HG03196 (cell line): Measurements from ENCODE around the gene TMCC3.
A peak's percentile ranks its signal among the peaks of the same experiment; 100 is the strongest.
"Not testable (repeated sequence)": the region's sequence is repeated elsewhere in the genome, so short reads cannot be mapped to it uniquely, and the experiment has no call there.

Experiments
- ATAC-seq: cut with Tn5 transposase; IDR thresholded peaks from one replicate; pipeline ENCODE4 v1.9.1; 2021; ENCODE audit not compliant: unreplicated experiment

The TMCC3 gene

DNA sequence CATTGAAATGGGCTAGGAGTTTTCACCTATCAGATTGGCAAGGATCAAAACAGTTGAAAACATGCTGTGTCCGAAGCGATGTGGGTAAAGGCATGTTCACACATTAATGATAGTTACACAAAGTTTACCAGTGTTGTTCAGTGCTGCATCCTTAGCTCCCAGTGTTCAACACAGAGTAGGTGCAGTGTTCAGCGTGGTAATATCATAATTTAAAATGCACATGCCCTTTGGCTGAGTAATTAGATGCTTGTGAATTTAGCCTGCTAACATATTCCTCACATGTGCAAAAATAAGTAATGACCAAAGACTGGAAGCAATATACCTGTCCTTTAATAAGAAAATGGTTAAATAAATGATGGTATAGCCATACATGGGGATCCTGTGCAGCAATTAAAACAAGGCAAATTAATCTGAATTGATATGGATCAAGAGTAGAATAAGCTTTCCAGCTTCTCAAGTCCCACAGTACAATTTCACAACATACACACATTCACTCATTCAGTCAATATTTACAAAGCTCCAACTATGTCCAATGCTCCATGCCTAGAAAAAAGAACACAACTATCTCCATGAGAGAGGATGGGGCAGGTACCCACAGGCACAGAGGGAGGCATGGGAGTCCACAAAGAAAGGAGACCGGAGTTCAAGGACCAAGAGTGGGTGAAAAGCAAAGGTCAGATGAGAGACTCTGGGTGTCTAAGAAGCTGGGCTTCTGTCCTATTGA lies 12.8 kb downstream of the TMCC3 start:
- ATAC-seq, result no peak

GRCh38 chr12:94636462-94637085 lies 13.8 kb downstream of the TMCC3 start:
- ATAC-seq, result no peak

DNA sequence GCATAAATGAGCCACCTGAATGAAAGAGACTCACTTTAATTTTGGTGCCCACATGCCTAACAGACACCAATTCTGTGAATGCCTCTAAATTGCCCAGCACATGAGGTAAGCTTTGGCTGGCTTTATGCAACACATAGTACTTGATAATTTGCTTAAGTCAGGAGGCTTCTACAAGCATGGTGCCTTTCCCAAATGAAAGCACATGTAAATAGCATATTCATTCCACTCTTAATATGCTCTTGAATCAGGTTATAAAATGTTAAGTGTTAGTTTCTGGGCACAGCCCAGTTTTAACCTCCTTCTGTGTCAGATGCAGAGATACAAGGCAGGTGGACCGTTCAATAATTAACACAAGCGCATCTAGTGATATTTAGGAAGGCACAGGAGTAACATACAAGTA lies 15.6 kb downstream of the TMCC3 start:
- ATAC-seq, result no peak

DNA sequence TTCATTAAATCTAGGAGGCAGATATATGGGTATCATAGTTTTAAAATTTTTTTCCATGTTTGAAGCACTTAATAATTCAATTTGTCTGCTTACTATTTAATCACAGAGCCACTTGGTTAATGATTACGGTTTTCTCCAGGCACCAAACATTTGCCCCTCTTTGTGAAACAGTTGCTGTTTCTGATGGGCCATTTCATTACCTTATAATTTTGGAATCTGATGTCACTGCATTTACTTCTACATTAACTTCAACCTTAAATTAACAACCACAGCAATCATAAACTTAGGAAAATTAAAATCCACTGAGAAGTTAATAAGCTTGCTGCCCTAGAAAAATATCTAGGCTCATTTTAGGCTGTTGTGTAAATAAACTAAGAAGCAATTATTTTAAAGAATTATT lies 17.0 kb downstream of the TMCC3 start:
- ATAC-seq, result no peak

- ATAC-seq, result no peak
These were observed 19.3 kb downstream of the TMCC3 start for GRCh38 chr12:94631058-94631457.

GRCh38 chr12:94628819-94629472 lies 21.4 kb downstream of the TMCC3 start:
- no peak for ATAC-seq

DNA sequence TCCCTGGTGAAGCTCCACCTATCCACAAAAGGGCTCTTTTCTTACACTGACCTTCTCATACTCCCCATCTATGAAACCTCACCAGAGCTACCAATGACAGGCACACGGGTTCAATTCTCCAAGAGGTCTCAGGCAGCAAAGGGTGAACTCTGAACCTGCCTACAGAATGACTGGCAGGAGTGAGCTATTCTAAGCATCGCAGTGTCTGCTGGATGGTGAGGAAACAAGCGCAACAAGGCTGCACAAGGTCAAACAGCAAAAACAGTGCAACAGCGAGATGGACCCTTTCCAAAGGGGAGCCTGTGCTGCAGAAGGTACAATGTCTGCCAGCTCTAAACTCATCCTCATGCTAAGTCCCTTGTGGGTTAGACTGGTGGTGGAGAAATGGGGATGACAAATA lies 22.0 kb downstream of the TMCC3 start:
- ATAC-seq, result no peak

DNA sequence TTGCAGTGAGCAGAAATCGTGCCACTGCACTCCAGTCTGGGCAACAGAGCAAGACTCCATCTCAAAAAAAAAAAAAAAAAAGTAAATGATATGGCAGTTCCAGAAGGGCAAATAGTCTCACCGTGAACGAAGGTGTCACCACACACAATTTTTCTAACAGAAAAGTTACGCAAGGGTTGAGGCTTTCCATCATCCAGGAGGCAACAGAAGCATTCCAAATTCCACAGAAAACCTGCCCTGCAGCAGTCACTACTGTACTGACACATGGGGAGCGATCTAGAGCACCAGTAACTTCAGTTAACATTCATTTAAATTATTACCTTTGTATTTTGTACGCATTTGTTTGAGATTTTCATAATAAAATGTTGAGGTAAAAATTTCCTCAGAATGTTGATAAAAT lies 24.8 kb downstream of the TMCC3 start:
- ATAC-seq, result no peak

DNA sequence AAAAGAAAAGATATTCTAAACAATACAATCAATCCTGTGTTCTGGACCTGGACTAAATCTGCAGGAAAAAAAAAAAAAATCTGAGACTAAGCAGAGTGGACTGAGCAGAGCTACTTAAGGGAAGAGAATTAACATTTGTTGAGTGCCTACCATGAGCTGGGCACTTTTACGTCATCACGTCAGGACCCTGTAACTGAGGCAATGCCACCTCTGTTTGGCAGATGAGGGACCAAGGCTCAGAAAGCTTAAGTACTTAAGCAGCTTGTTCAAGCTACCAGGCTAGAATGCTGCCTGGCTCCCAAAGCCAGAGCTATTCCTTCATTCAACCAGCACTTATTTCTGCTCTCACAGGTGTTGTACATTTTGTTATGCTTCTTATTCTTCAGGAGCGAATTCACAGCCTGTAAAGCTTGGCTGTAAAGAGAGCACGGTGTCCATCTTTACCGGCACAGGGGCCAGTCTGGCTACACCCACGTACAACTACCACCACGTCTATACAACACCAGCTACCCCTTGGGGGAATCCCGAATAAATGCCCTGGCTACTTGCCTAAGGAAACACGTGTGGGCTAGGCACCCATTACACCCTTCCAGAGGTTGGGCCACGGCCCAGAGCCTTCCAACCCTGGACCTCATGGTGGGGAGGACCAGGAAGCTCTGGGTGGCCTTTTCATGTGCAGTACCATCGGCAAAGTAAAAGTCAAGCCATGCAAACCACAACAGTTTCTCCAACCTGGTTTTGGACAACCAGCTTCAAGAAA lies 27.0 kb downstream of the TMCC3 start:
- no peak for ATAC-seq

DNA sequence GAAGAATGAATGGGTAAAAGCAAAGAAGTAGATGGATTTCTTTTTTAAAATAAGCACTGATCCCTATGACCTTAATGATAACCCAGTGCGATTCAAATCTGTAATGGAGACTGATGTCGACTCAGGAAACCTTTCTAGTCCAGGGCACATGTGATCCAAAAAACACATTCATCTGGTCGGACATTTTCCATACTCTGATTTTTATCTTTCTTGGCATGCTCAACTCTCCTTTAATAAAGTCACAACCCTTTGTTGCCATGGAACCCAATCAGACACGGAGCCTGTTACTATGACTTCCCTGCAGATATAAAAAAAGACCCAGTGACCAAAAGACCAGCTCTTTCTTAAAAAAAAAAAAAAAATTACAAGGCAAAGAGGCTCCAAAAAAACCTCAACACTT lies 27.9 kb downstream of the TMCC3 start:
- no peak for ATAC-seq

DNA sequence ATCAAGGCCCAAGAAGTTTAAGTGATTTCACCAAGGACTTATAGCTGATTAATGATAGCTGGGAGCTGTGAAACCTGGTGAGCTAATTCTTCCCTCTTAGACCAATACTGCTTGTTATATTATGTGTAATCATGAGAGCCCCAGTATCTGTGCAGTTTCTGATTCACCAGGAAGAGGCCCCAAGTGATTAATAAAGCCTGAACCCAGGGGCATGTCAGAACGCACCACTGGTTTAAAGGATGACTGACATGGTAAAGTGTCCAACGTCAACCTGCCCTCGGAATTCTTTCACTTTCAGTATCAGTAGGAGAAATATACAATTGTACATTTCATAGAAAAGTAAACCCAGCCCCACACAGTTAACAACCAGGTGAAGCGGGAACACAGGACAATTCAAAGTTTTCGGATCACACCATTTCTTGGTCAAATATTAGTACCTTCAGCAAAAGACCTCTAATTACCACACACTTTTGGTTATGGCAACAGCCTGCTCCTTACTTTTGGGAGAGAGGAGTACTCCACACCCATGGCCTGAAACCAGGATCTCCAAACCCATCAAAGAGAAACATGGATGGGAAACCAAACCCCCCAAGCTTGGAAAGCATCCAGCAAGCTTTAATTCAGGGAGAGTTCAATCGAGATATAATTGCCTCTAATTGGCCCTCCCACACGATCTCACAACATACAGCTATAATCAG lies 28.5 kb downstream of the TMCC3 start:
- ATAC-seq, result peak; percentile 97

GRCh38 chr12:94620621-94621020 lies 29.7 kb downstream of the TMCC3 start:
- ATAC-seq, result no peak

GRCh38 chr12:94618995-94619695 lies 31.2 kb downstream of the TMCC3 start:
- no peak for ATAC-seq

DNA sequence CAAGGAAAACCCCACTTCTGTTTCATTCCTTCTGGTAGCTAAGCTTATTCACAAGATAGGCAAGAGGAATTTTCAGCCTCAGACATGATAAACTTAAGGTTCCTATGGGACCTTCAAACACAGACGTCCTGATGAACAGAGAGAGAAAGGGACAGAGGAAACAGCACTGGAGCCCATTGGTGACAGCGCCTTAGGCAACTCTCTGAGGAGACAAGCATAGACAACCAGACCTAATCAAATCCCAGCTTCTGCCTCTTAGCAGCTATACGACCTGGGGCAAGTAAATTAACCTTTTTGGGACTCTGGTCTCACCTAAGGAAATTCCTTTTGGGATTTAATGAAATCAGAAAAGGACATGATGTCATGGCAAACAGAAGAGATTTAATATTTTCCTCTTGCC lies 33.3 kb downstream of the TMCC3 start:
- ATAC-seq, result no peak

- ATAC-seq, result no peak
These were observed 34.1 kb downstream of the TMCC3 start for GRCh38 chr12:94616203-94616729.

GRCh38 chr12:94615260-94616181 lies 34.8 kb downstream of the TMCC3 start:
- no peak for ATAC-seq

DNA sequence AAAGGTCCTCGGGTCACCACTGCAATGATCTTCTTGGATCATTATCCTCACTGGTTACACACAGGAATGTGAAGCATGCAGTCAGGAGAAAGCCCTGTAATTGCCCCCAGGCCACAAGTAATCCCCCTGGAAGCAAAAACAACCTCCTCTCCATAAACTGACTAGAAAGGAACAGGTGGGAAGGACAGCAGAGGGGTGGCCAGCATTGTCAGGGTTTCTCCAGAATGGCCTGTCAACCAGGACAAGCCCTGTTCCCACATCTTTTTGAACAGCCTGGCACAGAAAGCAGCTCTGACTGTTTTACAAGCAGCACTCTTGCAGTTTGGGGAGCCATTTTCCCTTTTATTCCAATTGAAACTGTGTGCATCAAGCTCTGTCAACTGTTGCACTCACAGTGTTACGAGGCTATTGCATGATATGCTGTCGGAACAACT lies 36.1 kb downstream of the TMCC3 start:
- ATAC-seq, result no peak

DNA sequence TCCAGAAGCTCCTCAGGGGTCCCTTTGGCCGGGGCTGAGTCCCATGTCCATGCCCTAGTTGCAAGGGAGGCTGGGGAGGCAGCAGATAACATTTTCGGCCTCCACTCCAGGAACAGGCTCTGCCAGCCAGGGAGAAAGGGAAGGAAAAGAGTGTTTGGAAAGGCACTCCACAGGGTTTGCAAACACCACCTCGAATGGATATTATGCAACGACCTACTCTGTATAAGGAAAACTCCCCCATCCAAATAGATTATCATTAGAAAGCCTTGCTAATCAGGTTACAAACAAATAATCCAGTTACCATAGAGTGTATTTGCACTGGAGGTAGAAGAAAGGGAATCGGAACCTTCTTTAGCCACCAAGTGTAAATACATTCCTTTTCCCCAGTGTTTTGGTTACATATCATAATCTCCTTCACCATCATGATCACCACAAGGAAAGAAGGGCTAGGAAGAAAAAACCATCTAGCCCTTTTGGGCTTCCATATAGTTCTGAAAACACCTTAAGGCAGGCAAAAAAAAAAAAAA lies 40.4 kb downstream of the TMCC3 start:
- no peak for ATAC-seq

DNA sequence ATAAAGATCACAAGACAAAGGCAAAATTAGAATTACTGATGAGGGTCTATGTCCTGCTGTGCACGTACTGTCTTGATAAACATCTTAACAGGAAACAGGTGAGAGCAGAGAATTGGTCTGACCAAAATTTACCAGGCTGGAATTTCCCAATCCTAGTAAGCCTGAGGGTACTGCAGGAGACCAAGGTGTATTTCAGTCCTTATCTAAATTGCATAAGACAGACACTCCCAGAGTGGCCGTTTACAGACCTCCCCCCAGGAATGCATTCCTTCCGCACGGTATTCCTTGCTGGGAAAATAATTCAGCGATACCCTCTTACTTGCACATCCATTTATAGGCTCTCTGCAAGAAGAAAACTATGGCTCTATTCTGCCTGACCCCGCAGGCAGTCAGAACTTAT lies 43.5 kb downstream of the TMCC3 start:
- not testable (repeated sequence) for ATAC-seq
